Hepatocyte (in vitro differentiated cells): ENCODE data around the gene RAB33B. TPM values are rescaled to one million over a fixed set of nuclear protein-coding genes. Genes with fewer than 3 reads are reported as not detected.

ENCODE experiments used
- DNase-seq: peaks from one replicate; pipeline ENCODE4 v3.0.0-alpha.2; 2016; ENCODE audit warnings: low spot score
- H2AFZ ChIP-seq: fragments of 200-600 bp; sonication (generic); 2 replicates; pipeline ENCODE4 v1.6.0; 2016; ENCODE audit warnings: antibody characterized with exemption, mild to moderate bottlenecking
- H3K27ac ChIP-seq: fragments of 200-600 bp; sonication (generic); 2 replicates; pipeline ENCODE4 v1.5.1; 2016; ENCODE audit warnings: mild to moderate bottlenecking
- H3K27me3 ChIP-seq: fragments of 200-600 bp; sonication (generic); 2 replicates; pipeline ENCODE4 v1.6.1; 2016
- H3K36me3 ChIP-seq: fragments of 200-600 bp; sonication (generic); replicated peaks from 2 replicates; pipeline ENCODE4 v1.5.1; 2016; ENCODE audit warnings: low read depth; ENCODE audit not compliant: insufficient read depth
- H3K4me1 ChIP-seq: fragments of 200-600 bp; sonication (generic); 2 replicates; pipeline ENCODE4 v1.5.1; 2016; ENCODE audit warnings: mild to moderate bottlenecking, moderate library complexity; ENCODE audit not compliant: insufficient read depth
- H3K4me2 ChIP-seq: fragments of 200-600 bp; sonication (generic); 2 replicates; pipeline ENCODE4 v1.6.0; 2016
- H3K4me3 ChIP-seq: fragments of 200-600 bp; sonication (generic); 2 replicates; pipeline ENCODE4 v1.5.1; 2016; ENCODE audit warnings: mild to moderate bottlenecking
- H3K79me2 ChIP-seq: fragments of 200-600 bp; sonication (generic); 2 replicates; pipeline ENCODE4 v1.6.0; 2017; ENCODE audit warnings: mild to moderate bottlenecking
- H3K9me2 ChIP-seq: fragments of 200-600 bp; sonication (generic); replicated peaks from 2 replicates; pipeline ENCODE4 v1.6.0; 2017; ENCODE audit warnings: mild to moderate bottlenecking; ENCODE audit not compliant: insufficient read depth
- H3K9me3 ChIP-seq: fragments of 200-600 bp; sonication (generic); 2 replicates; pipeline ENCODE4 v1.5.1; 2016; ENCODE audit warnings: low read depth, mild to moderate bottlenecking
- H4K20me1 ChIP-seq: fragments of 200-600 bp; sonication (generic); 2 replicates; pipeline ENCODE4 v1.6.0; 2016; ENCODE audit warnings: mild to moderate bottlenecking; ENCODE audit not compliant: insufficient read depth, poor library complexity, severe bottlenecking
- CTCF ChIP-seq: fragments of 200-600 bp; sonication (generic); IDR thresholded peaks from 2 replicates; pipeline ENCODE4 v1.5.1; 2016; ENCODE audit warnings: antibody characterized with exemption, mild to moderate bottlenecking; ENCODE audit not compliant: poor library complexity
- EZH2 ChIP-seq: fragments of 200-600 bp; sonication (generic); IDR thresholded peaks from 2 replicates; pipeline ENCODE4 v1.6.1; 2016; ENCODE audit warnings: antibody characterized with exemption, mild to moderate bottlenecking, borderline replicate concordance
- EZH2phosphoT487 ChIP-seq: fragments of 200-600 bp; sonication (generic); IDR thresholded peaks from one replicate; pipeline ENCODE4 v1.6.1; 2018; ENCODE audit warnings: antibody characterized with exemption, mild to moderate bottlenecking, low read depth, moderate library complexity; ENCODE audit not compliant: unreplicated experiment, severe bottlenecking
- WGBS: methylation state at CpG from one replicate; pipeline ENCODE4 v1.1.6; 2016; ENCODE audit warnings: low lambda C conversion rate; ENCODE audit errors: missing lambda C conversion rate; 5-methylcytosine and 5-hydroxymethylcytosine counted together
- polyA plus RNA-seq: library from polyadenylated mRNA; unstranded; fragments of >200 nt; fragmentation: Nextera tagmentation; extraction: Ambion mirVana; gene quantifications from 2 replicates; pipeline ENCODE4 v1.2.1, GENCODE V29; 2016
- total RNA-seq: library from RNA; depleted of rRNA; stranded (reverse); fragments of >200 nt; gene quantifications from 2 replicates; pipeline ENCODE4 v1.2.3, GENCODE V29; 2014

Gene RAB33B
- total and polyA plus RNA-seq, 2 experiments from 2014 or later = 4.5 to 13.5 TPM

GRCh38 chr4:139501527-139501926 lies 47.6 kb downstream of the RAB33B start:
- Histone ChIP-seq H3K27me3 (no peaks in the 10 kb centered on the region), H3K9me2 (no peaks in the 10 kb centered on the region), H3K79me2 (no peaks in the 10 kb centered on the region), H3K27ac (no peak overlapping the region), H4K20me1 (no peaks in the 10 kb centered on the region), H3K4me2 (no peak overlapping the region), H3K4me3 (no peak overlapping the region), H3K9me3 (no peaks in the 10 kb centered on the region), H3K4me1 (no peaks in the 10 kb centered on the region), H2AFZ (no peak overlapping the region), H3K36me3 (no peaks in the 10 kb centered on the region)
- DNase-seq = no peak
- TF ChIP-seq CTCF (no peak), EZH2phosphoT487 (no peak), EZH2 (no peak)
- WGBS = 87% methylated on average over 6 of the region's 6 CpGs

- Histone ChIP-seq H3K36me3 (no peaks in the 10 kb centered on the region), H3K9me3 (no peaks in the 10 kb centered on the region), H3K79me2 (no peaks in the 10 kb centered on the region), H4K20me1 (no peaks in the 10 kb centered on the region), H2AFZ (no peak overlapping the region), H3K27ac (no peak overlapping the region), H3K27me3 (no peaks in the 10 kb centered on the region), H3K4me2 (no peak overlapping the region), H3K9me2 (no peaks in the 10 kb centered on the region), H3K4me3 (no peak overlapping the region), H3K4me1 (no peaks in the 10 kb centered on the region)
- TF ChIP-seq EZH2phosphoT487 = no peak
- no peak for DNase-seq
- 81% methylated on average over 13 of the region's 13 CpGs for WGBS
Measured at GRCh38 chr4:139501927-139502899, 48.3 kb downstream of the RAB33B start.

- DNase-seq = no peak
- no peaks in the 10 kb centered on the region for H3K79me2 ChIP-seq
- H3K9me2 ChIP-seq = no peaks in the 10 kb centered on the region
- no peaks in the 10 kb centered on the region for H3K9me3 ChIP-seq
- H3K4me1 ChIP-seq = no peaks in the 10 kb centered on the region
- no peak overlapping the region for H3K27ac ChIP-seq
- H3K4me3 ChIP-seq = no peak overlapping the region
- H3K36me3 ChIP-seq = no peaks in the 10 kb centered on the region
- no peaks in the 10 kb centered on the region for H4K20me1 ChIP-seq
- no peak overlapping the region for H3K4me2 ChIP-seq
- H3K27me3 ChIP-seq = no peaks in the 10 kb centered on the region
- TF ChIP-seq EZH2phosphoT487 (no peak), EZH2 (no peak), CTCF (no peak)
- no peak overlapping the region for H2AFZ ChIP-seq
Measured at GRCh38 chr4:139503622-139504166, 49.8 kb downstream of the RAB33B start.

GRCh38 chr4:139506774-139507173 lies 52.9 kb downstream of the RAB33B start:
- WGBS = 94% methylated on average over 9 of the region's 9 CpGs

More at GRCh38 chr4:139506774-139507173, 52.9 kb downstream of the RAB33B start:
- DNase-seq = no peak
- Histone ChIP-seq H3K4me3 (no peak overlapping the region), H3K4me2 (no peak overlapping the region), H3K27me3 (no peaks in the 10 kb centered on the region), H3K9me2 (no peaks in the 10 kb centered on the region), H2AFZ (no peak overlapping the region), H3K4me1 (no peaks in the 10 kb centered on the region), H3K36me3 (no peaks in the 10 kb centered on the region), H3K9me3 (no peaks in the 10 kb centered on the region), H4K20me1 (no peaks in the 10 kb centered on the region), H3K27ac (no peak overlapping the region), H3K79me2 (no peaks in the 10 kb centered on the region)
- TF ChIP-seq EZH2phosphoT487 (no peak), CTCF (no peak), EZH2 (no peak)
